ENCODE results near the gene NDUFA11. TPM values are rescaled to one million over a fixed set of nuclear protein-coding genes. Genes with fewer than 3 reads are reported as not detected.

Gene NDUFA11
- total and polyA plus RNA-seq, 2 of the 13 experiments (the other 11 are each of a cell fraction or from before 2014, with no cell fraction given), result 286 to 378 TPM

DNA sequence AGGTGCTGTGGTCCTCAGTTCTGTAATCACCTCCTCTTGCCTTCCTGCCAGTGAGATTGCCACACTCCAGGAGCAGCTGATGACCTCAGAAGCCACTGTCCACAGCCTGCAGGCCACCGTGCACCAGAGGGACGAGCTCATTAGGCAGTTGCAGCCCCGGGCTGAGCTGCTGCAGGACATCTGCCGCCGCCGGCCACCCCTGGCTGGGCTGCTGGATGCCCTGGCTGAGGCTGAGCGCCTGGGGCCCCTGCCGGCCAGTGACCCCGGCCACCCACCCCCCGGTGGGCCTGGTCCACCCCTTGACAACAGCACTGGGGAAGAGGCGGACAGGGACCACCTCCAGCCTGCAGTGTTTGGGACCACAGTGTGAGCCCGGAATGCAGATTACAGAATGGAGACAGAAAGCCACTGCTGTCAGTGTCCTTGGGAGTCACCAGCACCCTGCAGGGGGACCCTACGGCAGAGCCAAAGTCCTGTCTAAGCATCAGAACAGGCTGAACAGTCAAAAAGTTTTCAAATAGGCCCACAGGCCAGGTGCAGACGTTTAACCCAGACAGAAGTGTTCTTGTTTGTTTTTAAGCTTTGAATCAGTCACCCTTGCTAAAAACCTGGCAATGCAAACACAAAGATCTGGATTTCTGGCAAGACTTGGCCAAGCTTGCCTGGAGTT is 5.3 kb upstream of the NDUFA11 start (continued):
- TF ChIP-seq, protein P1, sequence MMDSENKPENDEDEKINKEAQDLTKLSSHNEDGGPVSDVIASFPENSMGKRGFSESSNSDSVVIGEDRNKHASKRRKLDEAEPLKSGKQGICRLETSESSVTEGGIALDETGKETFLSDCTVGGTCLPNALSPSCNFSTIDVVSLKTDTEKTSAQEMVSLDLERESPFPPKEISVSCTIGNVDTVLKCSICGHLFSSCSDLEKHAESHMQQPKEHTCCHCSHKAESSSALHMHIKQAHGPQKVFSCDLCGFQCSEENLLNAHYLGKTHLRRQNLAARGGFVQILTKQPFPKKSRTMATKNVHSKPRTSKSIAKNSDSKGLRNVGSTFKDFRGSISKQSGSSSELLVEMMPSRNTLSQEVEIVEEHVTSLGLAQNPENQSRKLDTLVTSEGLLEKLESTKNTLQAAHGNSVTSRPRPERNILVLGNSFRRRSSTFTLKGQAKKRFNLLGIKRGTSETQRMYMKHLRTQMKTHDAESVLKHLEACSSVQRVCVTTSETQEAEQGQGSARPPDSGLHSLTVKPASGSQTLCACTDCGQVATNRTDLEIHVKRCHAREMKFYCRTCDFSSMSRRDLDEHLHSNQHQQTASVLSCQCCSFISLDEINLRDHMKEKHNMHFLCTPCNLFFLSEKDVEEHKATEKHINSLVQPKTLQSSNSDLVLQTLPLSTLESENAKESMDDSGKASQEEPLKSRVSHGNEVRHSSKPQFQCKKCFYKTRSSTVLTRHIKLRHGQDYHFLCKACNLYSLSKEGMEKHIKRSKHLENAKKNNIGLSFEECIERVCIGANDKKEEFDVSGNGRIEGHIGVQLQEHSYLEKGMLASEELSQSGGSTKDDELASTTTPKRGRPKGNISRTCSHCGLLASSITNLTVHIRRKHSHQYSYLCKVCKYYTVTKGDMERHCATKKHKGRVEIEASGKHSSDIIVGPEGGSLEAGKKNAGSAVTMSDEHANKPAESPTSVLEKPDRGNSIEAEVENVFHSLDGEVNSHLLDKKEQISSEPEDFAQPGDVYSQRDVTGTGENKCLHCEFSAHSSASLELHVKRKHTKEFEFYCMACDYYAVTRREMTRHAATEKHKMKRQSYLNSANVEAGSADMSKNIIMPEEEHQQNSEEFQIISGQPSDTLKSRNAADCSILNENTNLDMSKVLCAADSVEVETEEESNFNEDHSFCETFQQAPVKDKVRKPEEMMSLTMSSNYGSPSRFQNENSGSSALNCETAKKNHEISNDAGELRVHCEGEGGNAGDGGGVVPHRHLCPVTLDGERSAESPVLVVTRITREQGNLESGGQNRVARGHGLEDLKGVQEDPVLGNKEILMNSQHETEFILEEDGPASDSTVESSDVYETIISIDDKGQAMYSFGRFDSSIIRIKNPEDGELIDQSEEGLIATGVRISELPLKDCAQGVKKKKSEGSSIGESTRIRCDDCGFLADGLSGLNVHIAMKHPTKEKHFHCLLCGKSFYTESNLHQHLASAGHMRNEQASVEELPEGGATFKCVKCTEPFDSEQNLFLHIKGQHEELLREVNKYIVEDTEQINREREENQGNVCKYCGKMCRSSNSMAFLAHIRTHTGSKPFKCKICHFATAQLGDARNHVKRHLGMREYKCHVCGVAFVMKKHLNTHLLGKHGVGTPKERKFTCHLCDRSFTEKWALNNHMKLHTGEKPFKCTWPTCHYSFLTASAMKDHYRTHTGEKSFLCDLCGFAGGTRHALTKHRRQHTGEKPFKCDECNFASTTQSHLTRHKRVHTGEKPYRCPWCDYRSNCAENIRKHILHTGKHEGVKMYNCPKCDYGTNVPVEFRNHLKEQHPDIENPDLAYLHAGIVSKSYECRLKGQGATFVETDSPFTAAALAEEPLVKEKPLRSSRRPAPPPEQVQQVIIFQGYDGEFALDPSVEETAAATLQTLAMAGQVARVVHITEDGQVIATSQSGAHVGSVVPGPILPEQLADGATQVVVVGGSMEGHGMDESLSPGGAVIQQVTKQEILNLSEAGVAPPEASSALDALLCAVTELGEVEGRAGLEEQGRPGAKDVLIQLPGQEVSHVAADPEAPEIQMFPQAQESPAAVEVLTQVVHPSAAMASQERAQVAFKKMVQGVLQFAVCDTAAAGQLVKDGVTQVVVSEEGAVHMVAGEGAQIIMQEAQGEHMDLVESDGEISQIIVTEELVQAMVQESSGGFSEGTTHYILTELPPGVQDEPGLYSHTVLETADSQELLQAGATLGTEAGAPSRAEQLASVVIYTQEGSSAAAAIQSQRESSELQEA (CRISPR knock-in tag; IDR thresholded peaks at IDR 0.05; ENCODE audit: not compliant biosample characterization), result no peak
- TF ChIP-seq, protein P2, sequence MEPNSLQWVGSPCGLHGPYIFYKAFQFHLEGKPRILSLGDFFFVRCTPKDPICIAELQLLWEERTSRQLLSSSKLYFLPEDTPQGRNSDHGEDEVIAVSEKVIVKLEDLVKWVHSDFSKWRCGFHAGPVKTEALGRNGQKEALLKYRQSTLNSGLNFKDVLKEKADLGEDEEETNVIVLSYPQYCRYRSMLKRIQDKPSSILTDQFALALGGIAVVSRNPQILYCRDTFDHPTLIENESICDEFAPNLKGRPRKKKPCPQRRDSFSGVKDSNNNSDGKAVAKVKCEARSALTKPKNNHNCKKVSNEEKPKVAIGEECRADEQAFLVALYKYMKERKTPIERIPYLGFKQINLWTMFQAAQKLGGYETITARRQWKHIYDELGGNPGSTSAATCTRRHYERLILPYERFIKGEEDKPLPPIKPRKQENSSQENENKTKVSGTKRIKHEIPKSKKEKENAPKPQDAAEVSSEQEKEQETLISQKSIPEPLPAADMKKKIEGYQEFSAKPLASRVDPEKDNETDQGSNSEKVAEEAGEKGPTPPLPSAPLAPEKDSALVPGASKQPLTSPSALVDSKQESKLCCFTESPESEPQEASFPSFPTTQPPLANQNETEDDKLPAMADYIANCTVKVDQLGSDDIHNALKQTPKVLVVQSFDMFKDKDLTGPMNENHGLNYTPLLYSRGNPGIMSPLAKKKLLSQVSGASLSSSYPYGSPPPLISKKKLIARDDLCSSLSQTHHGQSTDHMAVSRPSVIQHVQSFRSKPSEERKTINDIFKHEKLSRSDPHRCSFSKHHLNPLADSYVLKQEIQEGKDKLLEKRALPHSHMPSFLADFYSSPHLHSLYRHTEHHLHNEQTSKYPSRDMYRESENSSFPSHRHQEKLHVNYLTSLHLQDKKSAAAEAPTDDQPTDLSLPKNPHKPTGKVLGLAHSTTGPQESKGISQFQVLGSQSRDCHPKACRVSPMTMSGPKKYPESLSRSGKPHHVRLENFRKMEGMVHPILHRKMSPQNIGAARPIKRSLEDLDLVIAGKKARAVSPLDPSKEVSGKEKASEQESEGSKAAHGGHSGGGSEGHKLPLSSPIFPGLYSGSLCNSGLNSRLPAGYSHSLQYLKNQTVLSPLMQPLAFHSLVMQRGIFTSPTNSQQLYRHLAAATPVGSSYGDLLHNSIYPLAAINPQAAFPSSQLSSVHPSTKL (CRISPR knock-in tag; IDR thresholded peaks at IDR 0.05), result peak; percentile 51; the same call in 1 of the 2 replicates
- TF ChIP-seq, protein P3, sequence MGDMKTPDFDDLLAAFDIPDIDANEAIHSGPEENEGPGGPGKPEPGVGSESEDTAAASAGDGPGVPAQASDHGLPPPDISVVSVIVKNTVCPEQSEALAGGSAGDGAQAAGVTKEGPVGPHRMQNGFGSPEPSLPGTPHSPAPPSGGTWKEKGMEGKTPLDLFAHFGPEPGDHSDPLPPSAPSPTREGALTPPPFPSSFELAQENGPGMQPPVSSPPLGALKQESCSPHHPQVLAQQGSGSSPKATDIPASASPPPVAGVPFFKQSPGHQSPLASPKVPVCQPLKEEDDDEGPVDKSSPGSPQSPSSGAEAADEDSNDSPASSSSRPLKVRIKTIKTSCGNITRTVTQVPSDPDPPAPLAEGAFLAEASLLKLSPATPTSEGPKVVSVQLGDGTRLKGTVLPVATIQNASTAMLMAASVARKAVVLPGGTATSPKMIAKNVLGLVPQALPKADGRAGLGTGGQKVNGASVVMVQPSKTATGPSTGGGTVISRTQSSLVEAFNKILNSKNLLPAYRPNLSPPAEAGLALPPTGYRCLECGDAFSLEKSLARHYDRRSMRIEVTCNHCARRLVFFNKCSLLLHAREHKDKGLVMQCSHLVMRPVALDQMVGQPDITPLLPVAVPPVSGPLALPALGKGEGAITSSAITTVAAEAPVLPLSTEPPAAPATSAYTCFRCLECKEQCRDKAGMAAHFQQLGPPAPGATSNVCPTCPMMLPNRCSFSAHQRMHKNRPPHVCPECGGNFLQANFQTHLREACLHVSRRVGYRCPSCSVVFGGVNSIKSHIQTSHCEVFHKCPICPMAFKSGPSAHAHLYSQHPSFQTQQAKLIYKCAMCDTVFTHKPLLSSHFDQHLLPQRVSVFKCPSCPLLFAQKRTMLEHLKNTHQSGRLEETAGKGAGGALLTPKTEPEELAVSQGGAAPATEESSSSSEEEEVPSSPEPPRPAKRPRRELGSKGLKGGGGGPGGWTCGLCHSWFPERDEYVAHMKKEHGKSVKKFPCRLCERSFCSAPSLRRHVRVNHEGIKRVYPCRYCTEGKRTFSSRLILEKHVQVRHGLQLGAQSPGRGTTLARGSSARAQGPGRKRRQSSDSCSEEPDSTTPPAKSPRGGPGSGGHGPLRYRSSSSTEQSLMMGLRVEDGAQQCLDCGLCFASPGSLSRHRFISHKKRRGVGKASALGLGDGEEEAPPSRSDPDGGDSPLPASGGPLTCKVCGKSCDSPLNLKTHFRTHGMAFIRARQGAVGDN (CRISPR knock-in tag; IDR thresholded peaks at IDR 0.05), result peak; percentile 84
- no peak for TF ChIP-seq MTA3 (CRISPR knock-in tag; IDR thresholded peaks at IDR 0.05)
